NCI-H1417 (cell line): Measurements from ENCODE around the gene EDA.

ENCODE experiments used
- DNase-seq, 3 experiments: peaks; one replicate each; lab custom pipeline; 2025; lab: John Stamatoyannopoulos, UW

The EDA gene

GRCh38 chrX:70026851-70027200, 410.9 kb downstream of the EDA start:
- no peak for DNase-seq

- DNase-seq: no peak
Measured at GRCh38 chrX:70029863-70030262, 413.9 kb downstream of the EDA start.

- peak in 2 of 3 experiments; percentile 13 to 63 for DNase-seq
Measured at GRCh38 chrX:70030301-70030767, 414.4 kb downstream of the EDA start.

- no peak for DNase-seq
Measured at GRCh38 chrX:70032792-70033191, 416.9 kb downstream of the EDA start.

GRCh38 chrX:70033348-70034051, 417.6 kb downstream of the EDA start:
- DNase-seq: peak in 2 of 3 experiments; percentile 10 to 19

GRCh38 chrX:70034646-70035045, 418.7 kb downstream of the EDA start:
- DNase-seq: no peak

- DNase-seq: no peak
Measured at GRCh38 chrX:70038515-70038914, 422.6 kb downstream of the EDA start.

- no peak for DNase-seq
Measured at GRCh38 chrX:70038951-70039350, 423.0 kb downstream of the EDA start.

GRCh38 chrX:70039758-70040157, 423.8 kb downstream of the EDA start:
- DNase-seq: no peak

- no peak for DNase-seq
Measured at GRCh38 chrX:70041993-70042392, 426.1 kb downstream of the EDA start.

GRCh38 chrX:70042399-70043371, 426.8 kb downstream of the EDA start:
- no peak for DNase-seq

GRCh38 chrX:70043685-70044084, 427.8 kb downstream of the EDA start:
- DNase-seq: no peak

- DNase-seq: no peak
Measured at GRCh38 chrX:70044541-70045245, 428.8 kb downstream of the EDA start.

GRCh38 chrX:70046978-70047377, 431.1 kb downstream of the EDA start:
- no peak for DNase-seq

- DNase-seq: no peak
Measured at GRCh38 chrX:70049406-70049805, 433.5 kb downstream of the EDA start.

GRCh38 chrX:70049925-70050324, 434.0 kb downstream of the EDA start, which contains the start of gene AWAT2:
TSS of gene AWAT2 (minus strand) at chrX:70049938. CDS start at chrX:70049932, 6 bp downstream.
- DNase-seq: no peak

GRCh38 chrX:70052895-70053615, 437.1 kb downstream of the EDA start:
- no peak for DNase-seq

- no peak for DNase-seq
Measured at GRCh38 chrX:70054391-70054790, 438.5 kb downstream of the EDA start.

GRCh38 chrX:70062076-70062475, 446.2 kb downstream of the EDA start, which contains the start of gene OTUD6A:
TSS of gene OTUD6A (plus strand) at chrX:70062457. CDS start at chrX:70062525, 68 bp downstream.
- DNase-seq: no peak

- no peak for DNase-seq
Measured at GRCh38 chrX:70062961-70063550, 447.1 kb downstream of the EDA start.

GRCh38 chrX:70066646-70067045, 450.7 kb downstream of the EDA start:
- DNase-seq: no peak
